GM12801 (cell line): Measurements from ENCODE around the gene LBP.

Experiments used
- CTCF ChIP-seq: IDR thresholded peaks from one replicate; pipeline ENCODE4 v1.5.1; 2011; ENCODE audit warnings: control low read depth; ENCODE audit not compliant: insufficient read length; ENCODE audit errors: extremely low read depth

Gene LBP

DNA sequence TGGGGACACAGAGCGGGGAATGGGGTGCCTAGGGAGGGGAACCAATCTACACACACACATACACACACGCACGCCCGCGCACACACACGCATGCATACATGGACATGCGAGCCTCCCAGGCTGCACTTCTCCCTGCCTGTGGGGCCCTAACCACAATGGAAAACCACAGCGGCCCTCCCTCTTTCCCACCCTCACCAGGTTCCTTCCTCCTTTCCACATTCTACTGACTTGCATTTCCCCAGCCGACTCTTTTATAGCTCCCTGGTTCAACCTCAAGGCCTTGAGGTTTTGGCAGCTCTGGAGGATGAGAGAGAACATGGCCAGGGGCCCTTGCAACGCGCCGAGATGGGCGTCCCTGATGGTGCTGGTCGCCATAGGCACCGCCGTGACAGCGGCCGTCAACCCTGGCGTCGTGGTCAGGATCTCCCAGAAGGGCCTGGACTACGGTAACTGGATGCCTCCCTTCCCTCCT is 42.3 kb upstream of the LBP start, which contains the start of gene BPI:
TSS of gene BPI (plus strand) at position 249 of the 472 bp plus-strand sequence. CDS start at position 317, 68 bp downstream.
- no peak for TF ChIP-seq CTCF

DNA sequence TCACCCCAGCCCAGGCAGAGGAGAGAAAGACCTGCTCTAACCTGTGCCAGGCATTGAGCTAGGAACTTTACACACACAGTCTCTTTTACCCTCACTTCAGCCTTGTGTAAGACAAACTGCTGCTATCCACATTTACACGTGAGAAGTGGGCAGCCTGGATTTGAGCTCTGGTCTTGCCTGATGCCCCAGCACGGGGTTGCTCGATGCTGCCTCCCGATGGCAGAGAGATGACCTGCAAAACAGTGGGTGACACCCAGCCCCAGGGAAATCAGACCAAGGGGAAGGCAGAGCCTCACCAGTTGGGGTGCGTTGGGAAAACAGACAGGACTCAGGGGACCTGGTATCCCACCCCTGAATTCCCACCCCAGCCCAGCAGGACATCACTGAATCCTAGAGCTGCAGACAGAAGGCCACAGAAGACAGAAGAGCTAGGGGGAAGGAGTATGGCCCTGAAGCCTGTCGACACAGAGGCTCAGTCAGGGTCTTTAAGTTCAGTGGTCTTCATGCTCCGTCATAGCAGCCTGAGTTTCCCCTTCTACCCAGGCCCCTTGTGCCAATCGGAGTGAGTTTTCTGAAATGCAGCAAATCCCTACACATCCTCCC is 41.3 kb upstream of the LBP start:
- no peak for TF ChIP-seq CTCF

GRCh38 chr20:38305541-38305940 is 40.7 kb upstream of the LBP start:
- no peak for TF ChIP-seq CTCF

DNA sequence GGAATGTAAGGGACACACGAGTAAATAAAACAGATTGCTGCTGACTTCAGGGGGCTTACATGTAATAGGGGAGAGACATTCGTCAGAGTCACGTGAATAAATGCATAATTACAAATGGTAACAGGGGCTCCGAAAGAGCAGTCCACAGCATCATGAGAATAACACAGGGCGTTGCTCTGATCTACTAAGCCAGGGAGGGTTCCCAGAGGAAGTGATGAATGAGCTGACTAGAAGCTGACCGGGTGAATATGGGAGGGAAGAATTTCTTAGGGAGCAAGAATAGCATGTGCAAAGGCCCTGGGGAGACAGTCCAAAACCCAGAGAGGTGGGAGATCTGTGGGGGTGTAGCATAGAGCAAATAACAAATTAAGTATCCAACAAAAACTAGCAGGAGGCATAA is 39.9 kb upstream of the LBP start:
- no peak for TF ChIP-seq CTCF

DNA sequence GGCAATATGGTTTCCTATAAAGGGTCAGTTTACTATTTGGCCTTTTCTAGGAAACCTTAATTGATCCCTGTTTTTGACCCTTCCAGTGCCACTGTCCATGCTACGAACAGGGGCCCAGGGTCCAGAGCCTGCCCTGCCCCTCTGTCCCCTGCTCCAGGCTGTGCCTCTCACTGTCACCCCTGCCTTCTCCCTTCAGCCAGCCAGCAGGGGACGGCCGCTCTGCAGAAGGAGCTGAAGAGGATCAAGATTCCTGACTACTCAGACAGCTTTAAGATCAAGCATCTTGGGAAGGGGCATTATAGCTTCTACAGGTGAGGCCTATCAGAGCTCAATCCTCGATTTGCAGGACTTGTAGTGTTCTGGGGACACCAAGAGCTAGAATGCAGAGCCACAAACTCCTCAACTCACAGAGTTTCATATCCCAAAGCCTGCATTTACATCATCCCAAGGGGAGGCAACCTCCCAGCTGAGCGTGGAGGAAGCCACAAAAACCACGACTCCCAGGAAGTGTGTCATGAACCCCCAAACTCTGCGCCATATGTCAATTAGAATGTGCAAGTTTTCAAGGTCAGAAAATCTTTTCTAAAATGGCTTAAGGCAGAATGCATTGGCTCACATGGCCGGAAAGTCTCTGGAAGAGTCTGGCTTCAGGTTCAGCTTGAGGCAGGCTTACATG is 38.8 kb upstream of the LBP start:
- no peak for TF ChIP-seq CTCF

DNA sequence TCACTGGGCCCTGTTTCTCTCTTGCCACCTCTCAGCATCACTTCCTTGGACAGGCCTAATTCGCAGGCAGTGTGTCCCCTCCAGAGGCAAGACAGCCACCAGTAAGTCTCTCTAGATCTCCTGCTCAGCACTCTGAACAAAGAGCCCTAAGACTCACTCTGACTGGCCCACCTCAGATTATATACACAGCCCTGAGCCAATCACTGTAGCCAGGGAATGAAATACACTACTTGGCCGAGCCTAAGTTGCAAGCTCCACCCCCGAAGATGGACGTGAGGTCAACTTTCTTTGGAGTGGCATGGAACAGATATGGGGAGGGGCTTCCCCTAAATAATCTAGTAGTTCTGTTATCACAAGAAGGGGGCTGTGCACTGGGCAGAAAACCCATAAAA is 38.2 kb upstream of the LBP start:
- TF ChIP-seq CTCF: no peak

GRCh38 chr20:38308447-38308846 is 37.8 kb upstream of the LBP start:
- TF ChIP-seq CTCF: no peak
